Measurements from ENCODE around the gene QRICH1. TPM values are rescaled to one million over a fixed set of nuclear protein-coding genes. Genes with fewer than 3 reads are reported as not detected.
A peak's percentile ranks its signal among the peaks of the same experiment; 100 is the strongest.

The QRICH1 gene
- total RNA-seq, 1 donor, result 75.3 TPM

DNA sequence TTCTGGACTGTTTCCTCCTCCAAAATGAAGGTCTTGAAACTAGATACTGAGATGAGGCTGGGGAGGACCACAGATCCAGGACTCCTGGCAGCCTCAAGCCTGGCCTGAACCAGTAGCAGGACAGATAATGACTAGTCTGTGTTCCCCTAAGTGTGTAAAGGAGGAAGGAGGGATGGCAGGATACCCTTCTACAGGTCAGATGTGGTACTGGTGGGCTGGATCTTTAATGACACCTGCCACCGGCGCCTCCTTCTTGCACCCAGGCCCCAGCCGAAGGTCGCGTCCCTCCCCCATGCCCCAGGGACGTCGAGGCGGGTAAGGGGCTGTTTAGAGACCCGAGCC is 26.2 kb upstream of the QRICH1 start:
- peak overlapping the region; percentile 93 for H3K4me3 ChIP-seq (ENCODE audit: low read depth, low read length)
- DNase-seq (ENCODE audit: low read depth), result no peak
- TF ChIP-seq, protein P1, sequence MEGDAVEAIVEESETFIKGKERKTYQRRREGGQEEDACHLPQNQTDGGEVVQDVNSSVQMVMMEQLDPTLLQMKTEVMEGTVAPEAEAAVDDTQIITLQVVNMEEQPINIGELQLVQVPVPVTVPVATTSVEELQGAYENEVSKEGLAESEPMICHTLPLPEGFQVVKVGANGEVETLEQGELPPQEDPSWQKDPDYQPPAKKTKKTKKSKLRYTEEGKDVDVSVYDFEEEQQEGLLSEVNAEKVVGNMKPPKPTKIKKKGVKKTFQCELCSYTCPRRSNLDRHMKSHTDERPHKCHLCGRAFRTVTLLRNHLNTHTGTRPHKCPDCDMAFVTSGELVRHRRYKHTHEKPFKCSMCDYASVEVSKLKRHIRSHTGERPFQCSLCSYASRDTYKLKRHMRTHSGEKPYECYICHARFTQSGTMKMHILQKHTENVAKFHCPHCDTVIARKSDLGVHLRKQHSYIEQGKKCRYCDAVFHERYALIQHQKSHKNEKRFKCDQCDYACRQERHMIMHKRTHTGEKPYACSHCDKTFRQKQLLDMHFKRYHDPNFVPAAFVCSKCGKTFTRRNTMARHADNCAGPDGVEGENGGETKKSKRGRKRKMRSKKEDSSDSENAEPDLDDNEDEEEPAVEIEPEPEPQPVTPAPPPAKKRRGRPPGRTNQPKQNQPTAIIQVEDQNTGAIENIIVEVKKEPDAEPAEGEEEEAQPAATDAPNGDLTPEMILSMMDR (IDR thresholded peaks at IDR 0.05; ENCODE audit: insufficient read depth, low read length), result no peak

DNA sequence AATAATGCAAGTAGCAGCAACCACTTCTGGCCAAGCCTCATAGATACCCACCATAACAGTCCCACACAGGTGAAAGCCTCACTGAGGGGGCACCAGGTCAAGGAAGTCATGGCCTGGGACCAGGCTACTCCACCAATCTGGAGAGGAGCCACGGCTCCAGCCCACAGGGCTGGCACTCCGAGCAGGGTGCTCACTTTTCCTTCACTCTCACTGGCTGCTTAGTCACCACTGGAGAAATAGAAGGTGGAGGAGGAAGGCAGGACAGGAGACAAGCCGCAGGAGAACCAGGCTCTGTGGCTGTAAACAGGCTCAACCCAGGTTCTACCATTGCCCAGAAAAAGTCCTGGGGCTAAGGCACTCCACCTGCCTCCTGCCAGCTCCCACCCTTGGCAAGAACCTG is 25.6 kb upstream of the QRICH1 start:
- peak overlapping the region; percentile 93 for H3K4me3 ChIP-seq (ENCODE audit: low read depth, low read length)
- TF ChIP-seq, protein P1 (IDR thresholded peaks at IDR 0.05; ENCODE audit: insufficient read depth, low read length), result no peak
- peak; percentile 34 for DNase-seq (ENCODE audit: low read depth)

DNA sequence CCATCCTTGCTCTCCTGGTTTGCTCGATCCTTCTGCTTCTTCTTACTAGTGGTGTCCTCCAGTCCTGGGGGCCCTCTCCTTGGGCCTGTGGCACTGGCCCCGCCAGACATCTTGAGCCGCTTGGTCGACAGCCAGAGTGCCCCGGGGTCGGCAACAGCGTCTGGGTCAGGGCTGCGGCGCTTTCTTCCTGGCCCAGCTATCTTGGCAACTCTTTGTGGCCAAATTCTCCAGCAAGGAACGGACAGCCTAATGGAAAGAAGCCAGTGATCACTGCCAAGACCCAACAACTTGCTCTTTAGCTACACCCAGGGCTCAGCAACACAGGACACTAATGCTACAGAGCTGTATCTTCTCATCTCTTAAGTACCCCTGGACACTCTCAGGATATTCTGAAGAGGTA is 25.2 kb upstream of the QRICH1 start:
- peak; percentile 83 for DNase-seq (ENCODE audit: low read depth)

DNA sequence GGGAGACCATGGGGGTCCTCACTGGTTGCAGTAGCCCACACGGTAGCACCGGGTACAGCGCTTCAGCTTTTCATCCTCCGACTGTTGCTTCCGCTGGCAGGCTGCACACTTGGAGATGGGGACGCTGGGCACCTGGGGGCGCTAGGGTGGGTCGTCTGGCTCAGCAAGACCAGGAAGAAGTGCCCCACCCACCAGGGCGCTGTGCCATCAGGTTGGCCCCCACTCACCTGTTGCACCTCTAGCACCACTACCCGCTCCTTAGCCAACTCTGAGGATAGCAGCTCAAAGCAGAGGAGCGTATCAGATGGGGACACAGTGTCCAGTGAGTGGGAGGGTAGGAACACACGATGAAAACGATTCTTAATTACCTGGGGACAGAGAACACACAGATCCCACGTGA is 18.4 kb upstream of the QRICH1 start:
- DNase-seq (ENCODE audit: low read depth), result no peak

More for the DNA sequence above, 25.2 kb upstream of the QRICH1 start:
- H3K4me3 ChIP-seq (ENCODE audit: low read depth, low read length), result peak overlapping the region; percentile 93
- TF ChIP-seq, protein P1 (IDR thresholded peaks at IDR 0.05; ENCODE audit: insufficient read depth, low read length), result no peak

DNA sequence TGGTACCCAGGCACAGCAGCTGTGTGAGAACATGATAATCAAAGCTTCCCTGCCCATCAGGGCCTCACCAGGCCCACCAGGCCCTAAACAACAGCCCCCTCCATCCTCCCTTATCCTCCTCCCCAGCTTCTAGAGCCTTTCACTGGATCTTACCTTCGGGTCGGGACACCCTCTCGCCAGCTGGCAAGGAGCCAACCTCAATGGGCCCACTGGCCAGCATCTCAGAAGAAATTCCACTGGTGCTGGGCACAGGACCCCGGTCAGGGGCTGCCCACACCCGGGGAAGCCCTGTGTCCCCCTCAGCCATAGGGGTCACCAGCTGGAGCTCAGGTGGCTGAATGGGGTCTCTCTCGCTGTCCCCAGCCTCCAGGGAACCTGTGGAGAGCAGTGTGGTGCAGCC is 17.5 kb upstream of the QRICH1 start:
- H3K4me3 ChIP-seq (ENCODE audit: low read depth, low read length), result no peak overlapping the region
- no peak for DNase-seq (ENCODE audit: low read depth)
- TF ChIP-seq, protein P1 (IDR thresholded peaks at IDR 0.05; ENCODE audit: insufficient read depth, low read length), result no peak

More for the DNA sequence above, 18.4 kb upstream of the QRICH1 start:
- TF ChIP-seq, protein P1 (IDR thresholded peaks at IDR 0.05; ENCODE audit: insufficient read depth, low read length), result no peak
- H3K4me3 ChIP-seq (ENCODE audit: low read depth, low read length), result no peak overlapping the region

DNA sequence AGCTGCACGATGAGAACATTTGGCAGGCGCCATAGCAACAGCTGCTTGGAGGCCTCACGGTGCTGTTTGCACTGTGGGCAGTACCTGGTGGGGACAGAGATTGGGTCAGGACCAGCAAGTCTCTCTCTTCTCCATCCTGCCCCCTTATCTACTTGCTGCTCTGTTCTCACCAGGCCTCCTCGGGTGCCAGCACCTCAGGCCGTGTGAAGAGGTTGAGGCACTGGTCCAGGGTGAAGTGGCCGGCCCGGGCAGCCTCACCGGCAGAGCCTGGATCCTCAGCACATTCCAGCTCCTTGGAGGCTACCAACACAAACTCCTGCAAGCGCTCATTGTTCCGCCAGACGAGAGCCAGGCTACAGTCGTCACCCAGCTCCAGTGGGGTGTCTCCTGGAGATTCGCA is 16.9 kb upstream of the QRICH1 start:
- TF ChIP-seq, protein P1 (IDR thresholded peaks at IDR 0.05; ENCODE audit: insufficient read depth, low read length), result no peak
- DNase-seq (ENCODE audit: low read depth), result no peak

DNA sequence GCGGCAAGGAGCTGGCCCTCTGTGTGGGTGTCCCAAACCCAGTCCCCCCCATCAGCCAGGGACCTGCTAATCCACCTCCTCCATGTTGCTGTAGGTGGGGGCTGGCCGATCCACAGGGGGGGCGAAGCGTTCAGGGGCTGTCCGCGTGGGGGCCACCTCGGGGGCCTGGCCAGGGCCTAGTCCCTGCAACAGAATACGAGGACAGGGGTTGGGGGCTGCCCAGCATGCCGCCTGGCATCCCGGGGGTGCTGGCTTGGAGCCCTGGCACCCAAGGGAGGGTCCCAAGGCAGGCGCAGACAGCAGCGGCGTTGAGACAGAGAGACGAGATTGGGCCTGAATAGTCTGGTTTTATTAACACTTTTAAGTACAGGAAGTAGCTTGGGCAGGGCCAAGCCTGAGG is 14.5 kb upstream of the QRICH1 start:
- no peak overlapping the region for H3K4me3 ChIP-seq (ENCODE audit: low read depth, low read length)
- DNase-seq (ENCODE audit: low read depth), result no peak
- TF ChIP-seq, protein P1 (IDR thresholded peaks at IDR 0.05; ENCODE audit: insufficient read depth, low read length), result no peak

More for the DNA sequence above, 16.9 kb upstream of the QRICH1 start:
- no peak overlapping the region for H3K4me3 ChIP-seq (ENCODE audit: low read depth, low read length)
